Progenitor cell of endocrine pancreas (in vitro differentiated cells): ENCODE results near the gene DLX2. TPM values are rescaled to one million over a fixed set of nuclear protein-coding genes. Genes with fewer than 3 reads are reported as not detected.

Experiments used
- DNase-seq: peaks from one replicate; pipeline ENCODE4 v3.0.0; 2021; ENCODE audit warnings: low spot score; ENCODE audit not compliant: unreplicated experiment
- H3K27ac Mint-ChIP-seq: 2 replicates; pipeline ENCODE4 v1.8.0; 2021; ENCODE audit warnings: mild to moderate bottlenecking, moderate library complexity, mixed read lengths
- H3K27me3 Mint-ChIP-seq: 2 replicates; pipeline ENCODE4 v1.8.0; 2021; ENCODE audit warnings: mixed read lengths
- H3K36me3 Mint-ChIP-seq: 2 replicates; pipeline ENCODE4 v1.8.0; 2022; ENCODE audit warnings: mixed read lengths; ENCODE audit not compliant: insufficient read depth
- H3K4me1 Mint-ChIP-seq: 2 replicates; pipeline ENCODE4 v1.8.0; 2021; ENCODE audit warnings: low read depth, mixed read lengths
- H3K4me3 Mint-ChIP-seq: 2 replicates; pipeline ENCODE4 v1.8.0; 2021; ENCODE audit warnings: low read depth, mild to moderate bottlenecking, moderate library complexity, mixed read lengths
- H3K9me3 Mint-ChIP-seq: 2 replicates; pipeline ENCODE4 v1.8.0; 2021; ENCODE audit warnings: low read depth, mixed read lengths
- CTCF ChIP-seq: fragments of 200-600 bp; sonication (generic); IDR thresholded peaks from one replicate; pipeline ENCODE4 v1.5.0; 2021; ENCODE audit warnings: antibody characterized with exemption, mild to moderate bottlenecking; ENCODE audit not compliant: unreplicated experiment
- total RNA-seq: library from RNA; stranded (reverse); gene quantifications from 2 replicates; pipeline ENCODE4 v1.2.1, GENCODE V29; 2021

Gene DLX2
- total RNA-seq, 1 donor from 2014 or later, result 1.7 TPM

DNA sequence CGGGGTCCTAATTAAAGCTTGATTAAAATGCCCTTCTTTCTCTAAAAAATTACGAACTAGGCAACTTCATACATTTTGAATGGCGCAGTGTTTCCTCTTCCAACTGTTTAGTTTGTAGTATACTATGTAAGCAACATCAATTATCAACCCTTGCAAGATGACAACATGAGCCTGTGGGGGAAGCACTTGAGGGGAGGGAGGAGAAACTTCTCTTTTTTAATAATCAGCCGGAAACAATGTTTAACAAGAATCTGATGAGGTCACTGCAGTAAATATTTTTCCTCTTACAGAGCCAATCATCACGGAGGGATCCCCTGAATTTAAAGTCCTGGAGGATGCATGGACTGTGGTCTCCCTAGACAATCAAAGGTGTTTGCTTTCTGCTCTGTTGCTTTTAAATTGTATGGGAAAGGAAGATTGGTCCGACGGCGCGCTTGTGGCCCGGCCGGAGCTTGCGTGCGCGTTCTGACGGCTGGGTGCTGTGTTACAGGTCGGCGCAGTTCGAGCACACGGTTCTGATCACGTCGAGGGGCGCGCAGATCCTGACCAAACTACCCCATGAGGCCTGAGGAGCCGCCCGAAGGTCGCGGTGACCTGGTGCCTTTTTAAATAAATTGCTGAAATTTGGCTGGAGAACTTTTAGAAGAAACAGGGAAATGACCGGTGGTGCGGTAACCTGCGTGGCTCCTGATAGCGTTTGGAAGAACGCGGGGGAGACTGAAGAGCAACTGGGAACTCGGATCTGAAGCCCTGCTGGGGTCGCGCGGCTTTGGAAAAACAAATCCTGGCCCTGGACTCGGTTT is 22.7 kb downstream of the DLX2 start:
- H3K27me3 Mint-ChIP-seq, result peaks cover 98% of the 10 kb centered on the region
- no peak for TF ChIP-seq CTCF
- H3K9me3 Mint-ChIP-seq, result no peaks in the 10 kb centered on the region
- peak overlapping the region; percentile 73 for H3K27ac Mint-ChIP-seq
- no peak for DNase-seq
- no peaks in the 10 kb centered on the region for H3K36me3 Mint-ChIP-seq
- H3K4me3 Mint-ChIP-seq, result no peak overlapping the region
- H3K4me1 Mint-ChIP-seq, result peaks cover 3% of the 10 kb centered on the region

DNA sequence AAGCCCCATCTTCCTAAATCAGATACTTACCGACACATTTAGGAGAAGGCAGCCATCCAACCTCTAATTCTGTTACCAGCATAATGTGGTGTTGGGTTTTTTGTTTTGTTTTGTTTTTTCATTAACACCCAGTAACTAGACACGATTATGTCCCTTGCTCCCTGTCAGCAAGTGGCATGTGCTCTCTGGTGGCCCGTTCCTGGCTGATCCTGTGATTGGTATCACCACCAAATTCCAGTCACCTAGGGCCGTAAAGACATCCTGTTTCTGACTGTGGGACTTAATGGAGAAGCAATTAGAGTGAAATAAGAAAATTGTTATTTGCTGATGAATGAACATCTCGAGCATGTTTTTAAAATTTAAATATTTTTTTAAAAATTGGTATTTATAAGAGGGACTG is 23.3 kb downstream of the DLX2 start:
- Mint-ChIP-seq H3K4me1 (peaks cover 3% of the 10 kb centered on the region), H3K4me3 (no peak overlapping the region), H3K36me3 (no peaks in the 10 kb centered on the region), H3K9me3 (no peaks in the 10 kb centered on the region), H3K27ac (no peak overlapping the region), H3K27me3 (peaks cover 98% of the 10 kb centered on the region)
- no peak for DNase-seq
- TF ChIP-seq CTCF, result no peak

DNA sequence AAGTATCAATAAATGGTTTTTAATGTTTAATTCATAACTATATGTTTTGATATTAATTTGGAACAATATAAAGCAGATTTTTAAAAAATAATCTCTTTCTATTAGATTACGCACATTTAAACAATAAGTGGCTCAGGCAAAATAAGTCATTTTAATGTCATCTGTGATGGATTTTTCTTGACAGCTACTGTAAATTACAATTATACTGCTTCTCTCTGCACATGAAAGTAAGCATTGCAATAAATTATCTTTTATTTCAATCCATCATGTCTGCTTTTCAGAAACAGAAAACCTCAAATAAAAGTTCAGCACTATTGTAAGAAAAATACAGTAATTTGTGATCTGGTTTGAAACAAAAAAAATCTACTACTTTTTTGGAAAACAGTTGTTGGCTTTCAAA is 28.4 kb downstream of the DLX2 start:
- H3K4me1 Mint-ChIP-seq, result peaks cover 11% of the 10 kb centered on the region
- no peak for TF ChIP-seq CTCF
- no peak overlapping the region for H3K27ac Mint-ChIP-seq
- H3K9me3 Mint-ChIP-seq, result no peaks in the 10 kb centered on the region
- no peaks in the 10 kb centered on the region for H3K36me3 Mint-ChIP-seq
- H3K4me3 Mint-ChIP-seq, result no peak overlapping the region
- H3K27me3 Mint-ChIP-seq, result peaks cover 93% of the 10 kb centered on the region
- DNase-seq, result no peak

DNA sequence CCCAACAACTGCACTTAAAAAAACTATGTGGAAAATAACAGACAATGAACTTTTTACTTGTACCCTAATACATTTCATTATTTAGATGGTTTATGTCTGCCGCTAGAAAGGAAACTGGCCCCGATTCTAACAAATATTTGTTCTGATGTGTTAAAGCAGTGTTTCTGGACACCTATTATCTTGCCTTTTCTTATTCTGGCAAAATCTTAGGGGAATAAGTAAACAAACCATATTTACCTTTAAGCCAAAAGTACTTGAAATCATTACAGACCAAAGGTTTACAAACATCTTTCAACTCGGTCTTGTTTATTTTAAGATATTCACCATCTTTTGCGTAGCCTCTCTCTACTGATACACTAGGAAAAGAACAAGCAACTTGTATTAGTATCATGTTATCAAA is 29.2 kb downstream of the DLX2 start:
- peaks cover 89% of the 10 kb centered on the region for H3K27me3 Mint-ChIP-seq
- no peak for DNase-seq
- H3K27ac Mint-ChIP-seq, result no peak overlapping the region
- TF ChIP-seq CTCF, result no peak
- H3K36me3 Mint-ChIP-seq, result peaks cover 1% of the 10 kb centered on the region
- peaks cover 11% of the 10 kb centered on the region for H3K4me1 Mint-ChIP-seq
- no peaks in the 10 kb centered on the region for H3K9me3 Mint-ChIP-seq
- no peak overlapping the region for H3K4me3 Mint-ChIP-seq

- Mint-ChIP-seq H3K4me3 (no peak overlapping the region), H3K27me3 (peaks cover 81% of the 10 kb centered on the region), H3K36me3 (peaks cover 1% of the 10 kb centered on the region), H3K4me1 (peaks cover 11% of the 10 kb centered on the region), H3K9me3 (no peaks in the 10 kb centered on the region), H3K27ac (no peak overlapping the region)
- no peak for DNase-seq
- no peak for TF ChIP-seq CTCF
Observed at GRCh38 chr2:172072706-172073105, 30.0 kb downstream of the DLX2 start.
